CD14-positive monocyte (primary cell): ENCODE measurements around the gene VAT1L. TPM values are rescaled to one million over a fixed set of nuclear protein-coding genes. Genes with fewer than 3 reads are reported as not detected.

ENCODE experiments used
- DNase-seq, 3 donors: peaks; one replicate each; pipeline ENCODE4 v3.0.0-alpha.2; 2011 to 2022
- H2AFZ ChIP-seq: 2 replicates; pipeline ENCODE4 v1.6.0; 2012; ENCODE audit warnings: mild to moderate bottlenecking, low read depth, low read length, inconsistent platforms; ENCODE audit not compliant: insufficient read depth, poor library complexity, severe bottlenecking
- H3K27ac ChIP-seq, 2 donors: 1 replicate in 1 of 2; 2 replicates in 1 of 2; pipeline ENCODE4 v1.5.1; 2012 to 2013; ENCODE audit warnings: low read length in 2 of 2, control low read depth in 1 of 2, inconsistent platforms in 1 of 2, low read depth in 1 of 2, mild to moderate bottlenecking in 1 of 2
- H3K27me3 ChIP-seq, 2 donors: one replicate each; pipeline versions ENCODE4 v1.6.0 to v1.6.1; 2011 to 2013; ENCODE audit warnings: low read length in 2 of 2; ENCODE audit not compliant: control insufficient read depth in 2 of 2, insufficient read depth in 2 of 2
- H3K36me3 ChIP-seq, 2 donors: replicated peaks in 1 of 2; 1 replicate in 1 of 2; 2 replicates in 1 of 2; pipeline versions ENCODE4 v1.5.1 to v1.6.1; 2012 to 2013; ENCODE audit warnings: low read length in 2 of 2, control low read depth in 1 of 2, inconsistent platforms in 1 of 2, mild to moderate bottlenecking in 1 of 2; ENCODE audit not compliant: insufficient read depth in 2 of 2, control insufficient read depth in 1 of 2
- H3K4me1 ChIP-seq, 2 donors: 1 replicate in 1 of 2; 2 replicates in 1 of 2; pipeline versions ENCODE4 v1.5.1 to v1.6.1; 2012 to 2013; ENCODE audit warnings: low read length in 2 of 2, control low read depth in 1 of 2, inconsistent platforms in 1 of 2, mild to moderate bottlenecking in 1 of 2, moderate library complexity in 1 of 2; ENCODE audit not compliant: insufficient read depth in 2 of 2, control insufficient read depth in 1 of 2
- H3K4me2 ChIP-seq: replicated peaks from 2 replicates; pipeline ENCODE3; 2012; ENCODE audit warnings: low read length, moderate library complexity, mild to moderate bottlenecking; ENCODE audit not compliant: poor library complexity, severe bottlenecking; ENCODE audit errors: extremely low read depth
- H3K4me3 ChIP-seq, 3 experiments: fragments of 200-600 bp in 1 of 3; sonication (generic) in 1 of 3; replicated peaks in 1 of 3; 1 replicate in 2 of 3; 2 replicates in 1 of 3; pipeline ENCODE4 v1.5.1; 2011 to 2013; ENCODE audit warnings: low read length in 3 of 3, mild to moderate bottlenecking in 3 of 3, control low read depth in 2 of 3, low read depth in 2 of 3, inconsistent platforms in 1 of 3, moderate library complexity in 1 of 3
- H3K79me2 ChIP-seq: 2 replicates; pipeline ENCODE4 v1.6.0; 2012; ENCODE audit warnings: mild to moderate bottlenecking, control low read depth, inconsistent platforms, low read length, moderate library complexity; ENCODE audit not compliant: insufficient read depth
- H3K9ac ChIP-seq: 2 replicates; pipeline ENCODE4 v1.6.0; 2017; ENCODE audit warnings: low read length, mild to moderate bottlenecking; ENCODE audit not compliant: insufficient read depth, poor library complexity, severe bottlenecking
- H3K9me3 ChIP-seq, 2 donors: replicated peaks in 1 of 2; 1 replicate in 1 of 2; 2 replicates in 1 of 2; pipeline versions ENCODE4 v1.5.1 to v1.6.1; 2012 to 2013; ENCODE audit warnings: low read length in 2 of 2, control low read depth in 1 of 2; ENCODE audit not compliant: control insufficient read depth in 1 of 2, insufficient read depth in 1 of 2
- H4K20me1 ChIP-seq: 2 replicates; pipeline ENCODE4 v1.6.0; 2012; ENCODE audit warnings: mild to moderate bottlenecking, low read length, control low read depth, moderate library complexity; ENCODE audit not compliant: insufficient read depth
- H3K27ac Mint-ChIP-seq, 7 donors: one replicate each; pipeline ENCODE4 v1.8.0; 2020; ENCODE audit warnings: mild to moderate bottlenecking in 7 of 7, mixed read lengths in 7 of 7, moderate library complexity in 6 of 7, inconsistent platforms in 2 of 7
- H3K27me3 Mint-ChIP-seq, 3 donors: one replicate each; pipeline ENCODE4 v1.8.0; 2021 to 2022; ENCODE audit warnings: low read depth in 3 of 3, mild to moderate bottlenecking in 3 of 3, mixed read lengths in 3 of 3, moderate library complexity in 3 of 3, inconsistent platforms in 1 of 3
- H3K36me3 Mint-ChIP-seq, 2 donors: one replicate each; pipeline ENCODE4 v1.8.0; 2020; ENCODE audit warnings: mixed read lengths in 2 of 2, inconsistent platforms in 1 of 2, mild to moderate bottlenecking in 1 of 2
- H3K4me1 Mint-ChIP-seq: one replicate; pipeline ENCODE4 v1.8.0; 2020; ENCODE audit warnings: mild to moderate bottlenecking, mixed read lengths
- H3K4me3 Mint-ChIP-seq, 2 donors: one replicate each; pipeline ENCODE4 v1.8.0; 2020; ENCODE audit warnings: mild to moderate bottlenecking in 2 of 2, mixed read lengths in 2 of 2, moderate library complexity in 1 of 2
- H3K9me3 Mint-ChIP-seq, 7 donors: one replicate each; pipeline ENCODE4 v1.8.0; 2020 to 2022; ENCODE audit warnings: mixed read lengths in 7 of 7, mild to moderate bottlenecking in 6 of 7, moderate library complexity in 6 of 7, inconsistent platforms in 2 of 7
- WGBS: methylation state at CpG from one replicate; pipeline ENCODE4 v1.1.5; 2013; ENCODE audit warnings: missing lambda C conversion rate; ENCODE audit not compliant: insufficient coverage; 5-methylcytosine and 5-hydroxymethylcytosine counted together
- intact Hi-C, 2 donors: fragments of 100-400 bp; cut with micrococcal nuclease; formaldehyde crosslinking; loops; one replicate each; pipeline versions ENCODE4 v1.15.0 to v1.15.1; 2023
- polyA plus RNA-seq, 3 donors: library from polyadenylated mRNA; depleted of rRNA in 1 of 3; unstranded in 2 of 3; stranded (reverse) in 1 of 3; fragments of 300-500 nt in 2 of 3; fragments of >200 nt in 1 of 3; fragmentation: Illumina TruSeq in 2 of 3; gene quantifications; 1 replicate in 2 of 3; 2 replicates in 1 of 3; pipeline ENCODE4 v1.2.3, GENCODE V29; 2012 to 2021
- TF ChIP-seq, protein P1 (sequence below): fragments of 200-600 bp; IDR thresholded peaks from one replicate; pipeline ENCODE4 v1.8.0; 2022; ENCODE audit warnings: antibody characterized with exemption, mild to moderate bottlenecking

Gene VAT1L
- polyA plus RNA-seq, 3 donors: not detected

DNA sequence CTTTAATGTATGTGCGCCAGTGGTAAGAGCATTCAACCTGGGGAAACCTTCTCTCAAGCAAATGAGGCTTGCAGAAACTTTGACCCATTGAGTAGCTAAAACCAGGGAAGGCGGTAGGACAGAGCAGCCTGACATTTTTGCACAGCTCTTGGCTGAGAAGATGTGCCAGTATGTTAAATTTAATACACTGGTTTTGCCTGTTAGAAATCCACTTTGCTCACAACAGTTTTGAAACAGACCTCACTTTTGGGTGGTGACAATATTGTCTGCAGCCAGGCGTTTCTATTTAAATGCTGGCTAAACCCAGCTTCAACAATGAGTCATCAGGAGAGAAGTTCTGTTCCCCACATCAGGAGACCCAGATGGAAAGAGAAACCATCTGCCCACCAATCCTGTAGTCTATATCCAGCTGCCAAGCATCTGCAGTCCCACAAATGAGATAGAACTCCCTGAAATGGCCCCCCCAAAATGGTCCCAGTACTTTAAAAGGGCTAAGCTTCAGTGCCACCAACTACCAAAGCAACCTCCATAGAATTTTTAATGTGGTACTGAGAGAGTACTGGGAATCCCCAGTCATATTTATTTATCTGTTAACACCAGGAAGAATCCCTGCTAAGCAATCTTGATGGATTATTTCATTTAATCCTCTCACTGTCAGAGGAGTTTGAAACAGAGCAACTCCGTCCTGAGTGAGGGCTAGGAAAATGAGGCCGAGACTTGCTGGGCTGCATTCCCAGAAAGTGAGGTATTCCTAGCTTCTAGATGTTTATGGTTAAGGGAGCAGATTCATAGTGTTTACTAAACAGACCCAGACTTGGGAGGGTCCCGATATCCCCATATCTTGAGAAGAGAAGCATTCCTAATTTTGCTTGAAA, 205.0 kb downstream of the VAT1L start:
- Histone ChIP-seq H3K36me3 (no peaks in the 10 kb centered on the region), H3K27me3 (no peaks in the 10 kb centered on the region), H3K4me2 (no peak overlapping the region), H3K9me3 (peaks cover 12 to 17% of the 10 kb centered on the region in 2 donors), H3K9ac (no peak overlapping the region), H3K4me3 (no peak overlapping the region), H3K4me1 (no peaks in the 10 kb centered on the region), H3K27ac (no peak overlapping the region), H3K79me2 (no peaks in the 10 kb centered on the region), H4K20me1 (no peaks in the 10 kb centered on the region), H2AFZ (no peak overlapping the region)
- H3K4me1 Mint-ChIP-seq: no peaks in the 10 kb centered on the region
- intact Hi-C loops: no loop called here
- H3K9me3 Mint-ChIP-seq: peaks cover 5 to 35% (median 14%) of the 10 kb centered on the region in 7 donors
- no peaks in the 10 kb centered on the region for H3K36me3 Mint-ChIP-seq
- H3K27me3 Mint-ChIP-seq: peaks cover 0 to 7% (median 0%) of the 10 kb centered on the region in 3 donors
- TF ChIP-seq, protein P1, sequence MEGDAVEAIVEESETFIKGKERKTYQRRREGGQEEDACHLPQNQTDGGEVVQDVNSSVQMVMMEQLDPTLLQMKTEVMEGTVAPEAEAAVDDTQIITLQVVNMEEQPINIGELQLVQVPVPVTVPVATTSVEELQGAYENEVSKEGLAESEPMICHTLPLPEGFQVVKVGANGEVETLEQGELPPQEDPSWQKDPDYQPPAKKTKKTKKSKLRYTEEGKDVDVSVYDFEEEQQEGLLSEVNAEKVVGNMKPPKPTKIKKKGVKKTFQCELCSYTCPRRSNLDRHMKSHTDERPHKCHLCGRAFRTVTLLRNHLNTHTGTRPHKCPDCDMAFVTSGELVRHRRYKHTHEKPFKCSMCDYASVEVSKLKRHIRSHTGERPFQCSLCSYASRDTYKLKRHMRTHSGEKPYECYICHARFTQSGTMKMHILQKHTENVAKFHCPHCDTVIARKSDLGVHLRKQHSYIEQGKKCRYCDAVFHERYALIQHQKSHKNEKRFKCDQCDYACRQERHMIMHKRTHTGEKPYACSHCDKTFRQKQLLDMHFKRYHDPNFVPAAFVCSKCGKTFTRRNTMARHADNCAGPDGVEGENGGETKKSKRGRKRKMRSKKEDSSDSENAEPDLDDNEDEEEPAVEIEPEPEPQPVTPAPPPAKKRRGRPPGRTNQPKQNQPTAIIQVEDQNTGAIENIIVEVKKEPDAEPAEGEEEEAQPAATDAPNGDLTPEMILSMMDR: no peak
- no peak overlapping the region for H3K4me3 Mint-ChIP-seq
- DNase-seq: no peak
- no peak overlapping the region for H3K27ac Mint-ChIP-seq
- 80% methylated on average over 3 of the region's 6 CpGs for whole genome bisulfite sequencing

DNA sequence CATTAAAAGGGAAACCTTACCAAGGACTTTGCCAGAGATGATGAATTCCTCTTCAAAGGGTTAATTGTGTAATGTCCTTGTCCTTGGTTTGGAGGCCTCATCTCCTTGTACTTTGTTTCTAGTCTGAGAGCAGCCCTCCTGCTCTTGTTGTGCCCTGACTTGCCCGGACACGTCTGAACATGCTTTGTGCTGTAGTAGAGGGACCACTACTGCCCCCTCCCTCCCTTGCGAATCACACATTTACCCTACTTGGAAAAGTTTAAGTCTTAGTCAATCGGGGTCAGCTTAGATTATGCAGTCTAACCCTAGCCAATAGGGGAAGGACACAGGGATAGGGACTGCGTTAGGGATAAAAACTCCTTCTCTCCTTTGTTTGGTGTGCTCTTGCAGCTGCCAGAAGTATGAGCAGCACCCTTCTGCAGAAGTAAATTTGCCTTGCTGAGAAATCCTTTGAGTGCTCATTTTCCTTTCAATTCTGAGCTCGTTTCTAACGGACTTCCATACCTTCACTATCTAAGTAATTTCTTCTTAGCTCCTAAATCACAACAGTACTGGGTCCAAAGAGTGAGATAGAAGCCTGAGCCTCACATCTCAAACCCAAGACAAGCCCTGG, 207.6 kb downstream of the VAT1L start:
- H3K4me3 ChIP-seq: no peak overlapping the region
- intact Hi-C loops: no loop called here
- no peaks in the 10 kb centered on the region for H3K27me3 ChIP-seq
- TF ChIP-seq, protein P1: no peak
- H3K9ac ChIP-seq: no peak overlapping the region
- no peaks in the 10 kb centered on the region for H3K36me3 Mint-ChIP-seq
- H3K4me3 Mint-ChIP-seq: no peak overlapping the region
- H3K9me3 Mint-ChIP-seq: peaks cover 5 to 33% (median 14%) of the 10 kb centered on the region in 7 donors
- peaks cover 0 to 4% (median 3%) of the 10 kb centered on the region in 3 donors for H3K27me3 Mint-ChIP-seq
- DNase-seq: no peak
- H4K20me1 ChIP-seq: no peaks in the 10 kb centered on the region
- H3K79me2 ChIP-seq: no peaks in the 10 kb centered on the region
- H3K4me2 ChIP-seq: no peak overlapping the region
- no peak overlapping the region for H2AFZ ChIP-seq
- H3K36me3 ChIP-seq: no peaks in the 10 kb centered on the region
- no peaks in the 10 kb centered on the region for H3K4me1 Mint-ChIP-seq
- no peak overlapping the region for H3K27ac Mint-ChIP-seq
- no peaks in the 10 kb centered on the region for H3K4me1 ChIP-seq
- H3K27ac ChIP-seq: no peak overlapping the region
- 90% methylated on average over 2 of the region's 7 CpGs for WGBS
- H3K9me3 ChIP-seq: peaks cover 12 to 17% of the 10 kb centered on the region in 2 donors
